Upper lobe of left lung (tissue), 6 donors: ENCODE measurements around the gene VAV1. TPM values are rescaled to one million over a fixed set of nuclear protein-coding genes. Genes with fewer than 3 reads are reported as not detected.

ENCODE experiments used
- ATAC-seq, 2 donors: fragments of 200-7000 bp; cut with Tn5 transposase; one replicate each; pipeline ENCODE4 v1.9.1; 2022; ENCODE audit warnings: mild to moderate bottlenecking in 2 of 2, moderate library complexity in 2 of 2; ENCODE audit not compliant: low FRiP score in 2 of 2
- DNase-seq, 2 donors: peaks; one replicate each; pipeline ENCODE4 v3.0.0-alpha.2; 2019 to 2020
- H3K27ac ChIP-seq, 4 donors: fragments of 200-600 bp; sonication (generic); one replicate each; pipeline ENCODE4 v1.5.1; 2016 to 2019
- H3K27me3 ChIP-seq, 4 donors: fragments of 200-600 bp; sonication (generic); one replicate each; pipeline ENCODE4 v1.5.1; 2017 to 2019
- H3K36me3 ChIP-seq, 4 donors: fragments of 200-600 bp; sonication (generic); one replicate each; pipeline ENCODE4 v1.5.1; 2016 to 2019
- H3K4me1 ChIP-seq, 4 donors: fragments of 200-600 bp; sonication (generic); one replicate each; pipeline ENCODE4 v1.5.1; 2018 to 2019
- H3K4me3 ChIP-seq, 4 donors: fragments of 200-600 bp; sonication (generic); one replicate each; pipeline ENCODE4 v1.5.1; 2017 to 2019; ENCODE audit warnings: mild to moderate bottlenecking in 2 of 4, moderate library complexity in 1 of 4
- H3K9me3 ChIP-seq, 4 donors: fragments of 200-600 bp; sonication (generic); one replicate each; pipeline ENCODE4 v1.5.1; 2018 to 2019
- CTCF ChIP-seq, 6 experiments: fragments of 450-650 bp in 4 of 6; fragments of 200-600 bp in 2 of 6; sonication (generic) in 2 of 6; IDR thresholded peaks; one replicate each; pipeline ENCODE4 v1.5.1; 2016 to 2019; ENCODE audit warnings: antibody characterized with exemption in 6 of 6
- EP300 ChIP-seq, 4 donors: sonication (generic); formaldehyde crosslinking; IDR thresholded peaks; one replicate each; pipeline ENCODE4 v1.5.1; 2017; ENCODE audit warnings: antibody characterized with exemption in 4 of 4, control low read depth in 2 of 4
- POLR2A ChIP-seq, 4 donors: fragments of 450-650 bp; IDR thresholded peaks; one replicate each; pipeline ENCODE4 v1.5.1; 2016 to 2017; ENCODE audit warnings: antibody characterized with exemption in 4 of 4, mild to moderate bottlenecking in 2 of 4
- POLR2AphosphoS5 ChIP-seq, 2 donors: sonication (generic); formaldehyde crosslinking; IDR thresholded peaks; one replicate each; pipeline ENCODE4 v1.5.1; 2017; ENCODE audit warnings: antibody characterized with exemption in 2 of 2
- WGBS, 2 donors: methylation state at CpG; one replicate each; pipeline ENCODE4 v1.1.5; 2017 to 2018; 5-methylcytosine and 5-hydroxymethylcytosine counted together
- total RNA-seq, 6 donors: library from RNA; depleted of rRNA in 4 of 6; stranded (reverse); fragments of >200 nt in 4 of 6; gene quantifications; one replicate each; pipeline versions ENCODE4 v1.1.0 to v1.2.1, GENCODE V29; 2016 to 2021
- donor health status: DM: no; HTN: no; CAD: no; lungs with moderate emphysema.
- donor health status: DM: no; HTN: yes; CAD: no; lungs with severe emphysema.

The VAV1 gene
- total RNA-seq, 6 donors from 2014 or later, result 13.9 to 53.4 (median 24.1) TPM

DNA sequence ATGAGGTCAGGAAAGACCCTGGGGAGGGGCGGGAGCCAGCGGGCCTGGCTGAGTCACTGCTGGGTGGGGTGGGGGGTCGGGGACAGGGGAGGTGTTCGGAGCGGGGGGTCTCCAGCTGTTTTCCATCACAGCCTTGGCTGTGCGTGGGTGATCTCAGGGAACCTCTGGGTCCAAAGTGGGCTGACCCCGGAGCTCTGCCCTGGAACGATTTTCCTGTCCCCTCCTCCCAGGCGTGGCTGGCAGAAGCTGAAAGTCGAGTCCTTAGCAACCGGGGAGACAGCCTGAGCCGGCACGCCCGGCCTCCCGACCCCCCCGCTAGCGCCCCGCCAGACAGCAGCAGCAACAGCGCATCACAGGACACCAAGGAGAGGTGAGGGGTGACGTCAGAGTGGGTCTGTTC is 22.4 kb upstream of the VAV1 start:
- DNase-seq, result peak in 1 of 2 donors; percentile 86
- H3K4me1 ChIP-seq, result peaks cover 19 to 26% (median 21%) of the 10 kb centered on the region in 4 donors
- 73 to 79% methylated on average over 12 to 17 of the region's 20 CpGs for WGBS, 2 donors
- no peaks in the 10 kb centered on the region for H3K27me3 ChIP-seq
- peak in 1 of 2 donors; percentile 73 for ATAC-seq
- TF ChIP-seq POLR2A (IDR thresholded peaks at IDR 0.05) (no peak), EP300 (IDR thresholded peaks at IDR 0.05) (no peak), CTCF (IDR thresholded peaks at IDR 0.05) (no peak), POLR2AphosphoS5 (IDR thresholded peaks at IDR 0.05) (no peak)
- H3K27ac ChIP-seq, result peak overlapping the region in 3 of 4 donors; percentile 16 to 34 (median 24)
- H3K36me3 ChIP-seq, result peaks cover 25 to 89% (median 73%) of the 10 kb centered on the region in 4 donors
- no peak overlapping the region for H3K4me3 ChIP-seq
- no peaks in the 10 kb centered on the region for H3K9me3 ChIP-seq

DNA sequence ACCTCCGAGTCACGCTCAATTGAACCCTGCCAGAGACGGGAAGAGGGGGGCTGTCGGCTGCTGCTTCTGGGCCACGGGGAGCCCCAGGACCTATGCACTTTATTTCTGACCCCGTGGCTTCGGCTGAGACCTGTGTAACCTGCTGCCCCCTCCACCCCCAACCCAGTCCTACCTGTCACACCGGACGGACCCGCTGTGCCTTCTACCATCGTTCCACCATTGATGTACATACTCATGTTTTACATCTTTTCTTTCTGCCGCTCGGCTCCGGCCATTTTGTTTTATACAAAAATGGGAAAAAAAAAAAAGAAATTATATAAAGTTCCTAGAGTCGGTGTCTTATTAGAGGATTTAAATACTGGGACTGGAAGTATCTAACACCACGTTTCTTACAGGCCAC is 21.3 kb upstream of the VAV1 start:
- H3K9me3 ChIP-seq, result no peaks in the 10 kb centered on the region
- no peaks in the 10 kb centered on the region for H3K27me3 ChIP-seq
- WGBS, 2 donors, result 93 to 95% methylated on average over 16 of the region's 16 CpGs
- no peak overlapping the region for H3K27ac ChIP-seq
- TF ChIP-seq CTCF (IDR thresholded peaks at IDR 0.05), result no peak
- TF ChIP-seq POLR2AphosphoS5 (IDR thresholded peaks at IDR 0.05), result no peak
- TF ChIP-seq EP300 (IDR thresholded peaks at IDR 0.05), result no peak
- TF ChIP-seq POLR2A (IDR thresholded peaks at IDR 0.05), result no peak
- no peak for ATAC-seq
- peaks cover 12 to 18% (median 14%) of the 10 kb centered on the region in 4 donors for H3K4me1 ChIP-seq
- peaks cover 23 to 79% (median 68%) of the 10 kb centered on the region in 4 donors for H3K36me3 ChIP-seq
- DNase-seq, result no peak
- H3K4me3 ChIP-seq, result no peak overlapping the region

DNA sequence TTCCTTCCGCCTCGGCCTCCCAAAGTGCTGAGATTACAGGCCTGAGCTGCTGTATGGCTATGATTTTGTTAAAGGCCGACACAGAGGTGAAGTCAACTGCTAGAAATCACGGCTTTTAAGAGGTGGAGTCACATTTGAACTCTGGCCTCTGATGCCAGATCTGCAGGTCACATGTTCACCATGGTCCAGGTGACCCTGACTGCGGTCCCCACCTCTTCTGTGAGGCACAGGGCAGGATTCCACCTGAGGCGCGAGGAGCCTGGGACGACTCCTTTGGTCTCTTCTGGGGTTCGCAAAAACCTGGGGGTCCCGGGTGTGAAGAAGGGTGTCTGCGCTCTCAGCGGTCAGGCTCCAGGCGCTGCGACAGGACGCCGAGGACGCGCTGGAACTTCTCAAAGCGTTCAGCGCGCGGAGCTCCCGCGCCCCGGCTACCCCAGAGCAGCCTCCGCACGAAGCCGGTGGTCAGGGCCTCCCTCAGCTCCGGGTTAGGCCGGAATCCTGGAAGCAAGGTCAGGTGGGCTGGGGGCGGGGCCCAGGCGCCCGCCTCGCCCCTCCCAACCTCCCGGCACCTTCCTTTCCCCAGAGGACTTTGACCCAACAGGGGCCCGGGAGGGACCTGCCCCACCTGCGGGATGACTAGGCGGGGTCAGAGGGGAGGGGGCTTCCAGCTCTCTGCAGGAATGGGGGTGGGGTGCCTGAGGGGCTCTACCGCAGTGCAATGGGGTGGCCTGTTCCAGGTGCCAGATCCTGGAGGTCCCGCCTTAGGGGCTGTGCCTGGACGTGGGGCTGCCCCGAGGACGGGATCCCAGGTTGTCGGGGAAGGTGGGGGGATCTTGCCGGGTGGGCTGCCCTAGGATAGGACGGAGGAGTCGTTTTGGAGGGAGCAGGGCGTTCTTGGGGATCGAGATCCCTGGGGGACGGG is 20.0 kb upstream of the VAV1 start:
- peak overlapping the region; percentile 68 to 81 (median 74) for H3K27ac ChIP-seq
- 84 to 86% methylated on average over 9 to 49 of the region's 50 CpGs for WGBS, 2 donors

More for the DNA sequence above, 20.0 kb upstream of the VAV1 start:
- peaks cover 17 to 65% (median 55%) of the 10 kb centered on the region in 4 donors for H3K36me3 ChIP-seq
- peak in 1 of 2 donors; percentile 5 for ATAC-seq
- no peaks in the 10 kb centered on the region for H3K27me3 ChIP-seq
- H3K9me3 ChIP-seq, result no peaks in the 10 kb centered on the region
- TF ChIP-seq EP300 (IDR thresholded peaks at IDR 0.05) (no peak), POLR2AphosphoS5 (IDR thresholded peaks at IDR 0.05) (no peak), CTCF (IDR thresholded peaks at IDR 0.05) (no peak), POLR2A (IDR thresholded peaks at IDR 0.05) (no peak)
- peak in 1 of 2 donors; percentile 84 for DNase-seq
- peak overlapping the region in 3 of 4 donors; percentile 36 to 47 (median 43) for H3K4me3 ChIP-seq
- H3K4me1 ChIP-seq, result peaks cover 12 to 14% (median 13%) of the 10 kb centered on the region in 4 donors
